HCT116 (cell line): Measurements from ENCODE around the gene SLC25A52. TPM values are rescaled to one million over a fixed set of nuclear protein-coding genes. Genes with fewer than 3 reads are reported as not detected.

ENCODE experiments used
- ATAC-seq: fragments of 200-7000 bp; cut with Tn5 transposase; 2 replicates; pipeline ENCODE4 v1.9.1; 2020; ENCODE audit warnings: mild to moderate bottlenecking, moderate library complexity
- BruUV-seq: library from RNA; stranded (reverse); fragments of 400-500 nt; replicated peaks from 2 replicates; lab custom pipeline; 2021; lab: Mats Ljungman, UMichigan
- CTCF ChIA-PET: fragments of 300-600 bp; sonication (Branson Sonifier 250); formaldehyde crosslinking; loops from one replicate; lab custom pipeline; 2021; ENCODE audit warnings: antibody characterized with exemption; lab: Charles Lee
- POLR2A ChIA-PET: fragments of 300-600, 350-600 bp; sonication (Branson Sonifier 250); formaldehyde crosslinking; loops from one replicate; lab custom pipeline; 2021; ENCODE audit warnings: antibody characterized with exemption; lab: Charles Lee
- RAD21 ChIA-PET, 2 experiments: fragments of 300-600 bp; sonication (Branson Sonifier 250); formaldehyde crosslinking; loops; one replicate each; lab custom pipeline; 2023; ENCODE audit warnings: low total read pairs in 2 of 2; ENCODE audit not compliant: uncharacterized antibody in 2 of 2, unreplicated experiment in 2 of 2, low non-redundant PET in 1 of 2; lab: Charles Lee
- DNase-seq: peaks from one replicate; pipeline ENCODE4 v3.0.0-alpha.2; 2010; ENCODE audit warnings: low read depth, low spot score
- H2AFZ ChIP-seq: fragments of 200-600 bp; shearing (Covaris generic), sonication (generic); 2 replicates; pipeline ENCODE4 v1.6.1; 2017; ENCODE audit warnings: low read depth, mixed run types, mixed read lengths, antibody characterized with exemption, low read length; ENCODE audit not compliant: poor library complexity, severe bottlenecking
- H3K27ac ChIP-seq: 2 replicates; pipeline ENCODE4 v1.5.1; 2012; ENCODE audit warnings: low read depth, low read length
- H3K27me3 ChIP-seq: fragments of 200-600 bp; sonication (generic); 2 replicates; pipeline ENCODE4 v1.6.1; 2016; ENCODE audit warnings: mixed run types, low read length, mixed read lengths; ENCODE audit not compliant: insufficient read depth
- H3K36me3 ChIP-seq, 2 experiments: fragments of 200-500 bp in 1 of 2; fragments of 200-600 bp in 1 of 2; sonication (Bioruptor generic) in 1 of 2; sonication (generic) in 1 of 2; 2 replicates each; pipeline versions ENCODE4 v1.5.1 to v1.6.1; 2014 to 2016; ENCODE audit warnings: low read length in 2 of 2, inconsistent platforms in 1 of 2, mixed read lengths in 1 of 2, mixed run types in 1 of 2; ENCODE audit not compliant: insufficient read depth in 2 of 2, control insufficient read depth in 1 of 2
- H3K4me1 ChIP-seq, 2 experiments: fragments of 200-600 bp in 1 of 2; sonication (generic) in 1 of 2; 2 replicates each; pipeline versions ENCODE4 v1.5.1 to v1.6.1; 2012 to 2017; ENCODE audit warnings: low read length in 2 of 2, inconsistent platforms in 1 of 2, mild to moderate bottlenecking in 1 of 2, mixed read lengths in 1 of 2, mixed run types in 1 of 2, moderate library complexity in 1 of 2; ENCODE audit not compliant: insufficient read depth in 2 of 2, control insufficient read depth in 1 of 2
- H3K4me2 ChIP-seq: fragments of 200-600 bp; sonication (generic); 2 replicates; pipeline ENCODE4 v1.6.1; 2017; ENCODE audit warnings: mixed run types, low read length, mixed read lengths
- H3K4me3 ChIP-seq, 2 experiments: fragments of 200-600 bp in 1 of 2; sonication (generic) in 1 of 2; replicated peaks in 1 of 2; 2 replicates each; pipeline ENCODE4 v1.5.1; 2011 to 2016; ENCODE audit warnings: low read length in 2 of 2, control low read depth in 1 of 2, low read depth in 1 of 2, mild to moderate bottlenecking in 1 of 2, mixed read lengths in 1 of 2, mixed run types in 1 of 2
- H3K79me2 ChIP-seq: fragments of 200-600 bp; sonication (generic); 2 replicates; pipeline ENCODE4 v1.6.1; 2017; ENCODE audit warnings: mild to moderate bottlenecking, mixed run types, low read length, moderate library complexity, mixed read lengths; ENCODE audit not compliant: insufficient read depth
- H3K9ac ChIP-seq: fragments of 200-600 bp; sonication (generic); 2 replicates; pipeline ENCODE4 v1.6.1; 2016; ENCODE audit warnings: low read length, mixed read lengths
- H3K9me2 ChIP-seq: fragments of 200-600 bp; sonication (generic), shearing (Covaris generic); 2 replicates; pipeline ENCODE4 v1.6.1; 2017; ENCODE audit warnings: mixed run types, mild to moderate bottlenecking, moderate library complexity; ENCODE audit not compliant: insufficient read depth
- H3K9me3 ChIP-seq, 2 experiments: fragments of 200-500 bp in 1 of 2; fragments of 200-600 bp in 1 of 2; sonication (Bioruptor generic) in 1 of 2; sonication (generic) in 1 of 2; 2 replicates each; pipeline ENCODE4 v1.6.1; 2014 to 2017; ENCODE audit warnings: low read length in 2 of 2, mixed read lengths in 2 of 2, inconsistent platforms in 1 of 2, low read depth in 1 of 2, mild to moderate bottlenecking in 1 of 2, mixed run types in 1 of 2, moderate library complexity in 1 of 2; ENCODE audit not compliant: control insufficient read depth in 1 of 2, insufficient read depth in 1 of 2
- H4K20me1 ChIP-seq: fragments of 200-600 bp; sonication (generic), shearing (Covaris generic); 2 replicates; pipeline ENCODE4 v1.6.1; 2017; ENCODE audit warnings: mixed run types, mild to moderate bottlenecking, moderate library complexity; ENCODE audit not compliant: insufficient read depth
- CBX3 ChIP-seq: IDR thresholded peaks from 2 replicates; pipeline ENCODE4 v1.6.1; 2012; ENCODE audit warnings: low read depth
- CEBPB ChIP-seq: IDR thresholded peaks from 2 replicates; pipeline ENCODE4 v1.6.1; 2012; ENCODE audit warnings: low read depth
- EGR1 ChIP-seq: IDR thresholded peaks from 2 replicates; pipeline ENCODE4 v1.6.1; 2012; ENCODE audit warnings: low read depth
- ELF1 ChIP-seq: IDR thresholded peaks from 2 replicates; pipeline ENCODE4 v1.6.1; 2012; ENCODE audit warnings: low read depth, borderline replicate concordance
- EZH2 ChIP-seq: fragments of 200-600 bp; sonication (generic); IDR thresholded peaks from 2 replicates; pipeline ENCODE4 v1.6.1; 2017; ENCODE audit warnings: antibody characterized with exemption, mixed run types
- FOSL1 ChIP-seq: IDR thresholded peaks from 2 replicates; pipeline ENCODE4 v1.6.1; 2012; ENCODE audit warnings: low read depth
- JUND ChIP-seq: IDR thresholded peaks from 2 replicates; pipeline ENCODE4 v1.6.1; 2012
- MAX ChIP-seq: IDR thresholded peaks from 2 replicates; pipeline ENCODE4 v1.6.1; 2012
- POLR2A ChIP-seq: IDR thresholded peaks from 2 replicates; pipeline ENCODE4 v1.7.0; 2011; ENCODE audit warnings: borderline replicate concordance; ENCODE audit not compliant: insufficient read depth, insufficient read length; ENCODE audit errors: extremely low read depth
- SIN3A ChIP-seq: IDR thresholded peaks from 2 replicates; pipeline ENCODE4 v1.6.1; 2012; ENCODE audit warnings: low read depth
- SP1 ChIP-seq: IDR thresholded peaks from 2 replicates; pipeline ENCODE4 v1.6.1; 2012; ENCODE audit warnings: low read depth
- ZFX ChIP-seq: fragments of 450-650 bp; IDR thresholded peaks from 2 replicates; pipeline ENCODE4 v1.6.1; 2017
- intact Hi-C: fragments of 100-400 bp; cut with micrococcal nuclease; formaldehyde crosslinking; loops from 2 replicates; pipeline ENCODE4 v1.10.0; 2022
- total RNA-seq: library from RNA; stranded (reverse); gene quantifications from one replicate; pipeline ENCODE4 v1.2.1, GENCODE V29; 2021; ENCODE audit not compliant: unreplicated experiment
- TF ChIP-seq, protein P1 (sequence below): IDR thresholded peaks from 2 replicates; pipeline ENCODE4 v1.6.1; 2012; ENCODE audit warnings: low read depth

SLC25A52 gene
- total RNA-seq, 1 experiment from 2014 or later = not detected

DNA sequence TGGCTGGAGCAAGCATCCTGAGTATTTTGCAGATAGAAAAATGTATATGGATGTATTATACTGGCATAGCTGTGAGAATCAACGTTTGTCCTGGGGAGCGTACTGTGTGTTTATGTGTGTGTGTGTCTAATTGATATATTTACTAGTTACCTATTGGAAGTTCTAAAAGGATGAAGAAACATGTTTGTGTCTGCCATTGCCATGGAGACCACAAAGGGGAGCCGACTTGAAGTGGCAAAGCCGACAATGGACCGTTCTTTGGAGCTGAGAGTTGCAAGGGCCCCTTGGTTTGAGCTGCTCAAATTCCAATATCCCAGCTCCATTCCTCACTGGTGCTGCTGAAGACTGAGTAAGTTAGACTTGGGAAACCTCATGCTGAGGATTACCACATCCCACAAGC is 14.3 kb upstream of the SLC25A52 start:
- no peak overlapping the region for H2AFZ ChIP-seq
- DNase-seq = no peak
- H3K4me3 ChIP-seq = no peak overlapping the region
- no peaks in the 10 kb centered on the region for H3K9me3 ChIP-seq
- no peak overlapping the region for H3K4me2 ChIP-seq
- H3K36me3 ChIP-seq = no peaks in the 10 kb centered on the region
- no peaks in the 10 kb centered on the region for H4K20me1 ChIP-seq
- BruUV-seq = no TSS peak
- POLR2A ChIA-PET = no interaction called here
- CTCF ChIA-PET = no interaction called here
- no peak for ATAC-seq
- H3K4me1 ChIP-seq = no peaks in the 10 kb centered on the region
- no peak for TF ChIP-seq MAX
- no peak for TF ChIP-seq CBX3
- TF ChIP-seq EZH2 = no peak
- TF ChIP-seq POLR2A = no peak
- TF ChIP-seq ELF1 = no peak
- TF ChIP-seq, protein P1, sequence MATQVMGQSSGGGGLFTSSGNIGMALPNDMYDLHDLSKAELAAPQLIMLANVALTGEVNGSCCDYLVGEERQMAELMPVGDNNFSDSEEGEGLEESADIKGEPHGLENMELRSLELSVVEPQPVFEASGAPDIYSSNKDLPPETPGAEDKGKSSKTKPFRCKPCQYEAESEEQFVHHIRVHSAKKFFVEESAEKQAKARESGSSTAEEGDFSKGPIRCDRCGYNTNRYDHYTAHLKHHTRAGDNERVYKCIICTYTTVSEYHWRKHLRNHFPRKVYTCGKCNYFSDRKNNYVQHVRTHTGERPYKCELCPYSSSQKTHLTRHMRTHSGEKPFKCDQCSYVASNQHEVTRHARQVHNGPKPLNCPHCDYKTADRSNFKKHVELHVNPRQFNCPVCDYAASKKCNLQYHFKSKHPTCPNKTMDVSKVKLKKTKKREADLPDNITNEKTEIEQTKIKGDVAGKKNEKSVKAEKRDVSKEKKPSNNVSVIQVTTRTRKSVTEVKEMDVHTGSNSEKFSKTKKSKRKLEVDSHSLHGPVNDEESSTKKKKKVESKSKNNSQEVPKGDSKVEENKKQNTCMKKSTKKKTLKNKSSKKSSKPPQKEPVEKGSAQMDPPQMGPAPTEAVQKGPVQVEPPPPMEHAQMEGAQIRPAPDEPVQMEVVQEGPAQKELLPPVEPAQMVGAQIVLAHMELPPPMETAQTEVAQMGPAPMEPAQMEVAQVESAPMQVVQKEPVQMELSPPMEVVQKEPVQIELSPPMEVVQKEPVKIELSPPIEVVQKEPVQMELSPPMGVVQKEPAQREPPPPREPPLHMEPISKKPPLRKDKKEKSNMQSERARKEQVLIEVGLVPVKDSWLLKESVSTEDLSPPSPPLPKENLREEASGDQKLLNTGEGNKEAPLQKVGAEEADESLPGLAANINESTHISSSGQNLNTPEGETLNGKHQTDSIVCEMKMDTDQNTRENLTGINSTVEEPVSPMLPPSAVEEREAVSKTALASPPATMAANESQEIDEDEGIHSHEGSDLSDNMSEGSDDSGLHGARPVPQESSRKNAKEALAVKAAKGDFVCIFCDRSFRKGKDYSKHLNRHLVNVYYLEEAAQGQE = no peak
- TF ChIP-seq ZFX = no peak
- TF ChIP-seq JUND = no peak
- no peak for TF ChIP-seq SP1
- no peak for TF ChIP-seq SIN3A
- no peak for TF ChIP-seq EGR1
- TF ChIP-seq FOSL1 = no peak
- TF ChIP-seq CEBPB = no peak
- H3K9me2 ChIP-seq = no peaks in the 10 kb centered on the region
- no peak overlapping the region for H3K9ac ChIP-seq
- RAD21 ChIA-PET = no interaction called here
- intact Hi-C loops = no loop called here
- no peak overlapping the region for H3K27ac ChIP-seq
- no peaks in the 10 kb centered on the region for H3K79me2 ChIP-seq
- no peaks in the 10 kb centered on the region for H3K27me3 ChIP-seq
